Stimulated activated CD4-positive, alpha-beta T cell treated with anti-CD3 and anti-CD28 coated beads, Interleukin-1b, Interleukin-23, amount 100 ng/mL, for 48 hours (primary cell): ENCODE results near the gene BRSK2.

ENCODE experiments used
- DNase-seq: peaks from one replicate; pipeline ENCODE4 v3.0.0-alpha.2; 2020

The BRSK2 gene

DNA sequence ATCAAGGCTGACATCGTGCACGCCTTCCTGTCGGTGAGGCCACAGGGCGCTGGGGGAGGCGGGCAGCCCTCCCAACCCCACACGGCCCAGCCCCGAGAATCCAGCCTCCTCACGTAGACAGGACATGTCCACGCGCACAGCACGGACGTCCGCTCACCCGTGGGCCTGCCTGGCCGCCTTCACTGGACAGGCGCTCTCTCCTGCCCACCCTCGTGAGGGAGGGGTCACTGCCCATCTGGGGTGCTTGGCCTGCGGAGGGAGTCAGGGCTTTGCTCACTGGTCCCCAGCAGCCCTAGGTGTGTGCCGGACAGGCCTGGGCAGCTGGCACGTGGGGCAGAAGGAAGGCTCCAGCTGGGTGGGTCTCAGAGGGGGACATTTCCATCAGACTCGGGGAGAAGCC lies 64.8 kb downstream of the BRSK2 start:
- no peak for DNase-seq

DNA sequence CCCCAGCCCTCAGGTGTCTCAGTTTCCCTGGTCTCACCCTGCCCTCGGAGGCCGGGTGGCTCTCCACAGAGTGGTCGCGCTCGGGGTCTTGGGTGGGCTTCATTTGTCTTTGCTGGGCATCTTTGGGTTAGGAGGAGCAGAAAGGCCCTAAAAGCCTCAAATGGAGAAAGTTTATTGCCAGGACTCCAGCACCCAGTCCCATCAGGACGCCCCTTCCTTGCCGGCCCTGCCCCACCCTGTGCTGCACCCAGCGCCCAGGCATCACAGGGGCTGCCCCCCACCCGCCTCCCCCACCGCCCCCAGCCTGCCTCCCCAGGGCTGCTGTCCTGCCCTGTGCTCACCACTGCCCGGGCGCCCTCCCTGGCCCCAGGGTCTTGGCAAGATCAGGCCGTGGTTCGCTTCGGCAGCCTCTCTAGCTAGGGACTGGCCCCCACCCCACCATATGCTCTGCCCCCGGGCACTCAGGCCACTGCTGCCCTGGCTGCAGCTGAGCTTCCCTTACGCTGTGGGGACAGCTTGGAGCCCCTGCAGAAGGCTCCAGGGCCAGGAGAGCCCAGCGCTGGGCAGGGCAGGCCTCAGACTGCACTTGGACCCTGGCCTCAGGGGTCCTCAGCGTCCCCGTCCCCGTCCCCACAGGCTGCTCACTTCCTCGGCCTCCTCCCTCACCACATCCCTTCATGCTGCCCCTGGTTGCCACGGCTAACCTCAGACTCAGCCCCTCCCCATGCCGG lies 65.5 kb downstream of the BRSK2 start:
- no peak for DNase-seq

- DNase-seq: no peak
Measured at GRCh38 chr11:1455763-1456060, 66.0 kb downstream of the BRSK2 start.

GRCh38 chr11:1456176-1456575 lies 66.4 kb downstream of the BRSK2 start:
- DNase-seq: no peak

GRCh38 chr11:1456596-1457325 lies 67.0 kb downstream of the BRSK2 start:
- DNase-seq: no peak

DNA sequence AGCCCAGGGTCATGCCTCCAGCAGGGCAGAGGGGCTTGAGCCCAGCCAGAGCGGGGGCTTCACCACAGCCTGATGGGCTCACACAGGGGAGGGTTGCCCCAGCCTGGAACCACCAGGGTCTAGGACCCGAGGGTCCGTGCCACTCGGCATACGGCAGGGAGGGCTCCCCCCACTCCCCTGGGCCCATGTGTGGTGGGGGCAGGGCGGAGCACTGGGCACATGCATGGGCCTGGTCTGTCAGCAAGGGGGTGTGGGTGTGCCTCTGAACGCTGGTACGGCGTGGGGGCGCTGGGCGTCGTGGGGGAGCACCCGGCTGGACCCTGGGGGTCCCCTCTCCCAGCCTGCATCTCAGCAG lies 67.6 kb downstream of the BRSK2 start:
- DNase-seq: no peak

DNA sequence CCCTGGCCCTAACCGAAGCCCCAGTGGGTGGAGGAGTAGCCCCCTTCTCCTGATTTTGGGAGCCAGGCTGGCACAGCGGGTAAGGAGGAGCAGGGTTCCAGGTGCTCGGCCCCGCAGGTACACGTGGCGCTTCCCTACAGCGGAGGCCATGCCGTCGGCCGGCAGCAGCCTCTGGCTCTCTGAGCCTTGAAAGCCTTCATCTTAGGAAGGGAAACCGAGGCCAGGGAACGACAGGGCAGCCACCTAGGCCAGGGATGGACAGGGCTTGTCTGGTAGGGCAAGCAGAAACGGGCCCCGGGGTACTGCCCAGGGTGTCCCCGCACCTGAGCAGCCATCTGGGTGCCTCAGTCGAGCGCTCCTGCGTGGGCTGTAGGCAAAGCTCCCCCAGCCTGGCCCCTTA lies 68.1 kb downstream of the BRSK2 start:
- no peak for DNase-seq

DNA sequence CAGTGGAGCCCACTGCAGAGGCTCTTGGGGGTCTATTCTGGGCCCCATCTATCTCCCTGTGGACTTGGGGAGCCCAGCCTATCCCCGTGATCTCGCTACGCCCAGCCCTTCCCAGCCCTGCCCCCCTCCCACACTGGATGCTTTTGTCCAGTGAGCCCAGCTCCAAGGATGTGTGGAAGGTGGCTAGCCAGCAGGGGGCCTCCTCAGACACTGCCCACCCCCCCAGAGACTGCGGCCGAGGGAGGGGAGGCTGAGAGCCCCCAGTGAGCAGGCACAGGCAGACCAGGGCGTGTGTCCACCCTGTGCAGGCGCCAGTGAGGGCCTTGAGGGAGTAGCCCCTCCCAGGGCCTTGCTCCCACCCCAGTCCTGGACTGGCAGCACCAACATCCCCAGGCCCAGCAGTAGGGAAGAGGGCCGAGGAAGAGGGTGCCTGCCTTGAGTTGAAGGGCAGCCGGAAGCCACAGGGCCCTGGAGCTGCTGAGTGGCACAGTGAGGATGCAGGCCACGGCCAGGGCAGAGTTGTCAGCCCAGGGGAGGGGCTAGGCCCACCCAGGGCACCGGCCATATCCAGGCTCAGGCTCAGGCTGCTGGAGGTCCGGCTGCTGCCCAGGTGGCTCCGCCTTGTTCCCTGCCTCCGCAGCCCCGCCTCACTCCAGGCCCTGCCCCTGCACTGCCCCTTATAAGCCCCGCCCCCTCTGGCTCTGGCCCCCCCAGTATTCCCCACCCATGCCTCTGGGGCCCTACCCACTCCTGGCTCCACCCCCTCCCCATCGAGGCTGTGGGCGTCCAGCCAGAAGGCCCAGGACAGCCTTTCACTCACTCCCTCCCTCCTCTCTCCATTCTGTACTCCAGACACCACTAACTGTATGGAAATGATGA lies 68.8 kb downstream of the BRSK2 start:
- DNase-seq: no peak

- no peak for DNase-seq
Measured at GRCh38 chr11:1459219-1459575, 69.5 kb downstream of the BRSK2 start.

- no peak for DNase-seq
Measured at GRCh38 chr11:1459764-1460395, 70.1 kb downstream of the BRSK2 start.

DNA sequence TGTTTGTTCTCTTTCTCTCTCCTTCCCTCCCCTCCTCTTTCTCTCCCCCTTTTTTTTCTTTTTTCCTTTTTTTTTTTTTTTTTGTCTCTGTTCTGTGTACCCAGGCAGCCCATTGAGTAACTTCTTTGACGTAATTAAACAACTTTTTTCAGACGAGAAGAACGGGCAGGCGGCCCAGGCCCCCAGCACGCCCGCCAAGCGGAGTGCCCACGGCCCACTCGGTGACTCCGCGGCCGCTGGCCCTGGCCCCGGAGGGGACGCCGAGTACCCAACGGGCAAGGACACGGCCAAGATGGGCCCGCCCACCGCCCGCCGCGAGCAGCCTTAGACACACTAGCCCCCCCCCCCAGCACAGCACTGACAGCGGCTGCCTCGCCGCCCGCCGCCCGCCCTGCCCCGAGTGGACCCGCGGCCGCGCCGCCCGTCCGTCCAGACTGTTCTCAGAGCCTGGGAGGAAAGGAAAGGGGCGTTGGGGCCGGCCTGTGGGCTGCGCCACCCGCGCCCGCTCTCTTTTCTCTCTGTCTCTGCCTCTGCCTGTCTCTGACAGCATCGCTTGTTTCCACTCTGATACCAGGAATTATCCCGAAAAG lies 70.8 kb downstream of the BRSK2 start:
- DNase-seq: no peak

DNA sequence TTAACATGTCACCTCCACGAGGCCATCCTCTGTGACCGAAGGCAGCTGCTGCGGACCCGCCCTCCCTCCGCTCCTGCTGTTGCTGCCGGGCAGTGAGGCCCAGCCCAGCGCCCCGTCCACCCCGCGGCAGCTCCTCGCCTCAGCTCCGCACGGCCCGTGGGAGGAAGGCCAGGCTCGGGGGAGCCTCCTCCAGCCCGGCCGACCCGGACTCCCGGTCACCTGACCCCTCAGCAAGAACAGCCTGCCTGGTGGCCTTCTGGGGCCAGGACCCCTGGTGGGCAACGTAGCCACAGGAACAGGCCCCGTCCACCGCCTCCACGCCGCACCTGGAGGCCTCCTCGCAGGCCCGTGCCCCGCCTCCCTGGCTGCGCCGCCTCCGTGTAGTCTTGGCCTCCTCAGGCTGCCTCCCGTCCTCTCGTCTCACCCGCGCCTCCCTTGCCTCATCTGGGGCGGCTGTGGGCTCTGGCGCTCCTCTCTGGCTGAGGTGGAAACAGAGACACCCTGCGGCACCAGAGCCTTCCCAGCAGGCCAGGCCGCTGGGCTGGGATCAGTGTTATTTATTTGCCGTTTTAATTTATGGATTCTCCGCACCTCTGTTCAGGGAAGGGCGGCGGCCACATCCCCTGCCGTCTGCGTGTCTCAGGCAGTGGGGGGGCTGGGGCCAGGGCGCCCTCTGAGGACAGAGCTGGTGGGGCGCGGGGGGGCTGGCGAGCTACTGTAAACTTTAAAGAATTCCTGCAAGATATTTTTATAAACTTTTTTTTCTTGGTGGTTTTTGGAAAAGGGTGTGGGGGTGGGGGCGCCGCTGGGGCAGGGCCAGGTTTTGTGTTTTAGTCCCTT lies 71.5 kb downstream of the BRSK2 start:
- DNase-seq: no peak

- DNase-seq: no peak
Measured at GRCh38 chr11:1461826-1462697, 72.3 kb downstream of the BRSK2 start.

- no peak for DNase-seq
Measured at GRCh38 chr11:1462698-1462975, 72.9 kb downstream of the BRSK2 start.

DNA sequence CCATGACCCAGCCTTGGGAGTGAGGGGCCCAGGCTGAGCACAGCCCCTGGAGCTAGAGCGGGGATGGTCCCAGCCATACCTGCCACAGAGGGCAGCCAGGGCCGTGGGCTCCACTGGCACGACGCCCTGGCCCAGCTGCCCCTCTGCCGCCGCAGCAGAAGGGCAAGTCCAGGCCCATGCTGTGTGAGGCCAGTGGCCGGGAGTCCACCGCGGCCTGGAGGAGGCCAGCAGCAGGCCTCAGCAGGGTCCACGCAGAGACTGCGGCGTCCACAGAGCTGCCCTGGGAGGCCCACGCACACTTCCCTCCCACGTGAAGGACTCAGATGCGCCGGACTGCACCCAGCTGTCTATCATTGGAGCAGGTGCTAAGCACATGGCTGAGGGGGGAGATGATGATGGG lies 73.3 kb downstream of the BRSK2 start:
- no peak for DNase-seq

- no peak for DNase-seq
Measured at GRCh38 chr11:1466784-1467183, 77.0 kb downstream of the BRSK2 start.

GRCh38 chr11:1467270-1467669 lies 77.5 kb downstream of the BRSK2 start:
- DNase-seq: no peak

DNA sequence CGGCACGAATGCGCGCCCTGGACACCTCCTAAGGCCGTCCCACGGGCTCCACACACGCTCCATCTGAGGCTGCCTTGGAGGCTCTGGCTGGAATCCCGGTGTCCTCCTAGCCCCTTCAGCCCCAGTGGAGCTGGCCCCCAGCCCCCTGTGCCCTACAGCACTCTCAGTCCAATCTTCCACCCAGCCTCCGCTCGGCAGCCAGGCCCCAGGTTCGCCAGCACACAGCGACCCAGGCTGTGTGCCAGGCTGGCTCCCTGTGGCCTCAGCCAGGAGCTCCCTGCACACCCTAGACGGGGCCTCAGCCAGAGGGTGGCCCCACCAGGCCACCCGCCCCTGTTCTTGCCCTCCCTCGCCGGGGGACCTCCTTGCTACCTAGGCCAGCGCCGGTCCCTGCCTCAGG lies 78.3 kb downstream of the BRSK2 start:
- DNase-seq: no peak

DNA sequence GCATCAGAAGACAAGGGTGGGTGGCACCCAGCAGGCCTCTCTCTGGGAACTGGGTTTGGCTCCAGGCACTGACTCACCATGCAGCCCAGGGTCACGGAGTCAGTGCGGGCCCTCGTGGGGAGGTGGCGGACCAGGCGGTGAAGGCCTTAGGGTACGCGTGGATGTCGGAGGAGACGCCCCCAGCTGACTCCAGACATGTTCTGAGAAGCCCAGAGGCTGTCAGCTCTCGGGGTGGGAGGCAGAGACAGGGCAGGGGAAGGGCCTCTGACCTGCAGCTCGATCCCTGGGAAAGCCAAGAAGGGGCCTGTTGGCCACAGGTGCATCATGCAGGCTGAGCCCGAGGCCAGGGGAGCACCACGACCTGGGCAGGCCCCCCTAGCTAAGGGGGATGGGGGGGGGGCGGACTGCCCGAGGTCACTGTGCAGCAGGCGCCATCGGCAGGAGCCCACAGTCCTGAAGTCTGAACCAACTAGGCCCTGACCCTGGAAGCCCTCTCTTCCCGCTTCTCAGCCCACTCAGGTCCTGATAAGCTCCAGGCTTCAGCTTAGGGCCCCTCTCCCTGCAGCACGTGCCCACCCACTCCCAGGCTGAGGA lies 78.8 kb downstream of the BRSK2 start:
- DNase-seq: no peak

DNA sequence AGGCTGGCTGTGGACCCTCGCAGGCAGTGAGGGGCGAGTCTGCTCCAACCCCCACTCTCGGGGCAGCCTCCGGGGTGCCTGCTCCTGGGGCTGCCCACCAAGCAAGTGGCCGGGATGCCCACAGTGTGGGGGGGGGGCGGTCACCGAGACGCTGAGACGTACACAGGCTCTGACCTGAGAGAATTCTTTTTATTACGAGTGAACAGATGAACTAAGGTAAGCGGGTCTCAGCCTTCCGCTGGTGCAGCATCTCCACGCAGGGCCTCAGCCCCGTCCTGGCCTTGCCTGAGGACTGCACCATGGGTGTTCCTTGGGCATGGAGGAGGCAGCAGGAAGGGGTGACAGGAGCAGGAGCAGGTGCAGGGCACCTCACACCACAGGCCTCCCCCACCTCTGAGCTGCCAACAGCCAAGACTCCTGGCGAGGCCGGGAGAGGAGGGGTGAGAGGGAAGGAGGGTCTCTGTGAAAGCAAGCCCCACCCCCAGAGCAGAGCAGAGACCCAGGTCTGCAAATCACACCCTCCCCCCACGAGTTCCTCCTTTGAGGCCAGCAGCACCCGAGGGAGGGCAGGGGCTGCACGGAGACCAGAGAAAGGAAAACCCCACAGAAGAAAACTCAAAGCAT lies 79.7 kb downstream of the BRSK2 start:
- DNase-seq: no peak
